ENCODE measurements around the gene RNF126. TPM values are rescaled to one million over a fixed set of nuclear protein-coding genes. Genes with fewer than 3 reads are reported as not detected.

The RNF126 gene
- total and polyA plus RNA-seq, 2 experiments from 2014 or later, result 95.7 to 112 TPM

DNA sequence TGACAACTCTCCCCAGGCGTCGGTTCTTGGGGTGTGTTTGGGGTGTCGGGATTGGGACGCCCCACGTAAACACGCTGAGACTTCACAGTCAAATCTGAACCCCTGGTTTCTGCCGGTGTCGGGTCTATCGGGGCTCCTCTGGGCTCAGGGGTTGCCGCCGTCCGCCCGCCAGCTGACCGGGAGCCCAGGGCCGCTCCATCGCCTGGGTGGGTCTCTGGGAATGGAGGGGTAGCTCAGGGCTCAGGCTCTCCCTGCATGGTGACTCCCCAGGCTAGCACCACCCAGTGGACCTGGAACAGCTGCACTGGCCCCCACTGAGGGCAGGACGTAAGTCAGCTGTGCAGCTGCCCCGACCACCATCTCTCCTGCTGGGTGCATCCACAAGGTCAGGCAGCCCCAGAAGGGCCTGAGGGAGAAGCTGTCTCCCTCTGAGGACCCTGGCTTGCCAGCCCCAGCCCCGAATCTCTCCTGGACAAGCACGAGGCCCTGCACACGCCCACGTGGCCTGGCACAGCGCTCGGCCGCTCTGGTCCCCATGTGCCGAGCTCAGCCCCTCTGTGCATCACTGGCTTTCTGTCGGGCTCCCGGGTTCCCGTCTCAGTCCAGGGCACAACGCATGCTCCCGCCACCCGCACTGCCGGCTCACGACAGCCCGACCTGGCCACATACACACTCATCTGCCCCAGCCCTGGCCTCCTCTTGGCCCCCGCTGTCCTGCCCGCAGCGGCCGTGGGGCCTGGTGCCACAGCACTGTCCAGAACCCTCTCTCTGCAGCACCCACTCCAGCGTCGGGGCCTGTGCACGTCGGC lies 6.1 kb downstream of the RNF126 start:
- DNase-seq (ENCODE audit: low spot score) (no peak), ATAC-seq (no peak)
- H3K36me3 Mint-ChIP-seq (ENCODE audit: low read depth), result peaks cover 15% of the 10 kb centered on the region
- Histone ChIP-seq H3K27ac (ENCODE audit: low read depth) (no peak overlapping the region), H3K79me2 (replicated peaks; ENCODE audit: insufficient read depth) (peaks cover 98% of the 10 kb centered on the region), H4K20me1 (replicated peaks; ENCODE audit: insufficient read depth) (peaks cover 50% of the 10 kb centered on the region), H3K36me3 (ENCODE audit: insufficient read depth) (no peaks in the 10 kb centered on the region), H3K4me3 (no peak overlapping the region), H3K4me1 (ENCODE audit: insufficient read depth) (peaks cover 5% of the 10 kb centered on the region), H3K4me2 (no peak overlapping the region), H3K9me2 (ENCODE audit: insufficient read depth) (no peaks in the 10 kb centered on the region), H2AFZ (no peak overlapping the region), H3K27me3 (ENCODE audit: insufficient read depth) (no peaks in the 10 kb centered on the region), H3F3A (replicated peaks; ENCODE audit: low read depth) (peaks cover 6% of the 10 kb centered on the region; the same call in 1 of the 2 replicates)
- peaks cover 13% of the 10 kb centered on the region for H3K4me1 Mint-ChIP-seq
- H3K27me3 Mint-ChIP-seq (ENCODE audit: insufficient read depth, low read depth, poor library complexity), result peaks cover 8% of the 10 kb centered on the region
- H3K27ac Mint-ChIP-seq, result no peak overlapping the region
- no peak overlapping the region for H3K4me3 Mint-ChIP-seq
- TF ChIP-seq POLR2AphosphoS5 (IDR thresholded peaks at IDR 0.05; ENCODE audit: low read depth), result no peak
- TF ChIP-seq, protein P1, sequence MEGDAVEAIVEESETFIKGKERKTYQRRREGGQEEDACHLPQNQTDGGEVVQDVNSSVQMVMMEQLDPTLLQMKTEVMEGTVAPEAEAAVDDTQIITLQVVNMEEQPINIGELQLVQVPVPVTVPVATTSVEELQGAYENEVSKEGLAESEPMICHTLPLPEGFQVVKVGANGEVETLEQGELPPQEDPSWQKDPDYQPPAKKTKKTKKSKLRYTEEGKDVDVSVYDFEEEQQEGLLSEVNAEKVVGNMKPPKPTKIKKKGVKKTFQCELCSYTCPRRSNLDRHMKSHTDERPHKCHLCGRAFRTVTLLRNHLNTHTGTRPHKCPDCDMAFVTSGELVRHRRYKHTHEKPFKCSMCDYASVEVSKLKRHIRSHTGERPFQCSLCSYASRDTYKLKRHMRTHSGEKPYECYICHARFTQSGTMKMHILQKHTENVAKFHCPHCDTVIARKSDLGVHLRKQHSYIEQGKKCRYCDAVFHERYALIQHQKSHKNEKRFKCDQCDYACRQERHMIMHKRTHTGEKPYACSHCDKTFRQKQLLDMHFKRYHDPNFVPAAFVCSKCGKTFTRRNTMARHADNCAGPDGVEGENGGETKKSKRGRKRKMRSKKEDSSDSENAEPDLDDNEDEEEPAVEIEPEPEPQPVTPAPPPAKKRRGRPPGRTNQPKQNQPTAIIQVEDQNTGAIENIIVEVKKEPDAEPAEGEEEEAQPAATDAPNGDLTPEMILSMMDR (conservative IDR thresholded peaks at IDR 0.05; ENCODE audit: low read depth in 2 of 2), result no peak
- TF ChIP-seq, protein P2, sequence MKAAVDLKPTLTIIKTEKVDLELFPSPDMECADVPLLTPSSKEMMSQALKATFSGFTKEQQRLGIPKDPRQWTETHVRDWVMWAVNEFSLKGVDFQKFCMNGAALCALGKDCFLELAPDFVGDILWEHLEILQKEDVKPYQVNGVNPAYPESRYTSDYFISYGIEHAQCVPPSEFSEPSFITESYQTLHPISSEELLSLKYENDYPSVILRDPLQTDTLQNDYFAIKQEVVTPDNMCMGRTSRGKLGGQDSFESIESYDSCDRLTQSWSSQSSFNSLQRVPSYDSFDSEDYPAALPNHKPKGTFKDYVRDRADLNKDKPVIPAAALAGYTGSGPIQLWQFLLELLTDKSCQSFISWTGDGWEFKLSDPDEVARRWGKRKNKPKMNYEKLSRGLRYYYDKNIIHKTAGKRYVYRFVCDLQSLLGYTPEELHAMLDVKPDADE (IDR thresholded peaks at IDR 0.05), result no peak
- TF ChIP-seq STAT1 (IDR thresholded peaks at IDR 0.05; ENCODE audit: unreplicated experiment), result no peak
- no peak for TF ChIP-seq NANOG (IDR thresholded peaks at IDR 0.05; ENCODE audit: borderline replicate concordance)
- no peak for TF ChIP-seq ZNF331 (CRISPR knock-in tag; IDR thresholded peaks at IDR 0.05; ENCODE audit: low read depth)
- TF ChIP-seq CREB1 (CRISPR knock-in tag; IDR thresholded peaks at IDR 0.05; ENCODE audit: low read depth), result no peak
- no peak for TF ChIP-seq EZH2 (IDR thresholded peaks at IDR 0.05; ENCODE audit: low read depth, unreplicated experiment)
- no peak for TF ChIP-seq ZNF114 (CRISPR knock-in tag; IDR thresholded peaks at IDR 0.05)
- TF ChIP-seq, protein P3, sequence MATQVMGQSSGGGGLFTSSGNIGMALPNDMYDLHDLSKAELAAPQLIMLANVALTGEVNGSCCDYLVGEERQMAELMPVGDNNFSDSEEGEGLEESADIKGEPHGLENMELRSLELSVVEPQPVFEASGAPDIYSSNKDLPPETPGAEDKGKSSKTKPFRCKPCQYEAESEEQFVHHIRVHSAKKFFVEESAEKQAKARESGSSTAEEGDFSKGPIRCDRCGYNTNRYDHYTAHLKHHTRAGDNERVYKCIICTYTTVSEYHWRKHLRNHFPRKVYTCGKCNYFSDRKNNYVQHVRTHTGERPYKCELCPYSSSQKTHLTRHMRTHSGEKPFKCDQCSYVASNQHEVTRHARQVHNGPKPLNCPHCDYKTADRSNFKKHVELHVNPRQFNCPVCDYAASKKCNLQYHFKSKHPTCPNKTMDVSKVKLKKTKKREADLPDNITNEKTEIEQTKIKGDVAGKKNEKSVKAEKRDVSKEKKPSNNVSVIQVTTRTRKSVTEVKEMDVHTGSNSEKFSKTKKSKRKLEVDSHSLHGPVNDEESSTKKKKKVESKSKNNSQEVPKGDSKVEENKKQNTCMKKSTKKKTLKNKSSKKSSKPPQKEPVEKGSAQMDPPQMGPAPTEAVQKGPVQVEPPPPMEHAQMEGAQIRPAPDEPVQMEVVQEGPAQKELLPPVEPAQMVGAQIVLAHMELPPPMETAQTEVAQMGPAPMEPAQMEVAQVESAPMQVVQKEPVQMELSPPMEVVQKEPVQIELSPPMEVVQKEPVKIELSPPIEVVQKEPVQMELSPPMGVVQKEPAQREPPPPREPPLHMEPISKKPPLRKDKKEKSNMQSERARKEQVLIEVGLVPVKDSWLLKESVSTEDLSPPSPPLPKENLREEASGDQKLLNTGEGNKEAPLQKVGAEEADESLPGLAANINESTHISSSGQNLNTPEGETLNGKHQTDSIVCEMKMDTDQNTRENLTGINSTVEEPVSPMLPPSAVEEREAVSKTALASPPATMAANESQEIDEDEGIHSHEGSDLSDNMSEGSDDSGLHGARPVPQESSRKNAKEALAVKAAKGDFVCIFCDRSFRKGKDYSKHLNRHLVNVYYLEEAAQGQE (IDR thresholded peaks at IDR 0.05; ENCODE audit: unreplicated experiment), result no peak
- no peak for TF ChIP-seq JUNB (IDR thresholded peaks at IDR 0.05; ENCODE audit: unreplicated experiment)
- TF ChIP-seq EZH2phosphoT487 (IDR thresholded peaks at IDR 0.05; ENCODE audit: unreplicated experiment), result no peak
- TF ChIP-seq, protein P4, sequence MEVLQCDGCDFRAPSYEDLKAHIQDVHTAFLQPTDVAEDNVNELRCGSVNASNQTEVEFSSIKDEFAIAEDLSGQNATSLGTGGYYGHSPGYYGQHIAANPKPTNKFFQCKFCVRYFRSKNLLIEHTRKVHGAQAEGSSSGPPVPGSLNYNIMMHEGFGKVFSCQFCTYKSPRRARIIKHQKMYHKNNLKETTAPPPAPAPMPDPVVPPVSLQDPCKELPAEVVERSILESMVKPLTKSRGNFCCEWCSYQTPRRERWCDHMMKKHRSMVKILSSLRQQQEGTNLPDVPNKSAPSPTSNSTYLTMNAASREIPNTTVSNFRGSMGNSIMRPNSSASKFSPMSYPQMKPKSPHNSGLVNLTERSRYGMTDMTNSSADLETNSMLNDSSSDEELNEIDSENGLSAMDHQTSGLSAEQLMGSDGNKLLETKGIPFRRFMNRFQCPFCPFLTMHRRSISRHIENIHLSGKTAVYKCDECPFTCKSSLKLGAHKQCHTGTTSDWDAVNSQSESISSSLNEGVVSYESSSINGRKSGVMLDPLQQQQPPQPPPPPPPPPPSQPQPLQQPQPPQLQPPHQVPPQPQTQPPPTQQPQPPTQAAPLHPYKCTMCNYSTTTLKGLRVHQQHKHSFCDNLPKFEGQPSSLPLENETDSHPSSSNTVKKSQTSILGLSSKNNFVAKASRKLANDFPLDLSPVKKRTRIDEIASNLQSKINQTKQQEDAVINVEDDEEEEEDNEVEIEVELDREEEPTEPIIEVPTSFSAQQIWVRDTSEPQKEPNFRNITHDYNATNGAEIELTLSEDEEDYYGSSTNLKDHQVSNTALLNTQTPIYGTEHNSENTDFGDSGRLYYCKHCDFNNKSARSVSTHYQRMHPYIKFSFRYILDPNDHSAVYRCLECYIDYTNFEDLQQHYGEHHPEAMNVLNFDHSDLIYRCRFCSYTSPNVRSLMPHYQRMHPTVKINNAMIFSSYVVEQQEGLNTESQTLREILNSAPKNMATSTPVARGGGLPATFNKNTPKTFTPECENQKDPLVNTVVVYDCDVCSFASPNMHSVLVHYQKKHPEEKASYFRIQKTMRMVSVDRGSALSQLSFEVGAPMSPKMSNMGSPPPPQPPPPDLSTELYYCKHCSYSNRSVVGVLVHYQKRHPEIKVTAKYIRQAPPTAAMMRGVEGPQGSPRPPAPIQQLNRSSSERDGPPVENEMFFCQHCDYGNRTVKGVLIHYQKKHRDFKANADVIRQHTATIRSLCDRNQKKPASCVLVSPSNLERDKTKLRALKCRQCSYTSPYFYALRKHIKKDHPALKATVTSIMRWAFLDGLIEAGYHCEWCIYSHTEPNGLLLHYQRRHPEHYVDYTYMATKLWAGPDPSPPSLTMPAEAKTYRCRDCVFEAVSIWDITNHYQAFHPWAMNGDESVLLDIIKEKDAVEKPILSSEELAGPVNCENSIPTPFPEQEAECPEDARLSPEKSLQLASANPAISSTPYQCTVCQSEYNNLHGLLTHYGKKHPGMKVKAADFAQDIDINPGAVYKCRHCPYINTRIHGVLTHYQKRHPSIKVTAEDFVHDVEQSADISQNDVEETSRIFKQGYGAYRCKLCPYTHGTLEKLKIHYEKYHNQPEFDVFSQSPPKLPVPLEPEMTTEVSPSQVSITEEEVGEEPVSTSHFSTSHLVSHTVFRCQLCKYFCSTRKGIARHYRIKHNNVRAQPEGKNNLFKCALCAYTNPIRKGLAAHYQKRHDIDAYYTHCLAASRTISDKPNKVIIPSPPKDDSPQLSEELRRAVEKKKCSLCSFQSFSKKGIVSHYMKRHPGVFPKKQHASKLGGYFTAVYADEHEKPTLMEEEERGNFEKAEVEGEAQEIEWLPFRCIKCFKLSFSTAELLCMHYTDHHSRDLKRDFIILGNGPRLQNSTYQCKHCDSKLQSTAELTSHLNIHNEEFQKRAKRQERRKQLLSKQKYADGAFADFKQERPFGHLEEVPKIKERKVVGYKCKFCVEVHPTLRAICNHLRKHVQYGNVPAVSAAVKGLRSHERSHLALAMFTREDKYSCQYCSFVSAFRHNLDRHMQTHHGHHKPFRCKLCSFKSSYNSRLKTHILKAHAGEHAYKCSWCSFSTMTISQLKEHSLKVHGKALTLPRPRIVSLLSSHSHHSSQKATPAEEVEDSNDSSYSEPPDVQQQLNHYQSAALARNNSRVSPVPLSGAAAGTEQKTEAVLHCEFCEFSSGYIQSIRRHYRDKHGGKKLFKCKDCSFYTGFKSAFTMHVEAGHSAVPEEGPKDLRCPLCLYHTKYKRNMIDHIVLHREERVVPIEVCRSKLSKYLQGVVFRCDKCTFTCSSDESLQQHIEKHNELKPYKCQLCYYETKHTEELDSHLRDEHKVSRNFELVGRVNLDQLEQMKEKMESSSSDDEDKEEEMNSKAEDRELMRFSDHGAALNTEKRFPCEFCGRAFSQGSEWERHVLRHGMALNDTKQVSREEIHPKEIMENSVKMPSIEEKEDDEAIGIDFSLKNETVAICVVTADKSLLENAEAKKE (CRISPR knock-in tag; IDR thresholded peaks at IDR 0.05), result no peak
- no peaks in the 10 kb centered on the region for H3K9me3 Mint-ChIP-seq
